ENCODE data around the gene GP9. TPM values are rescaled to one million over a fixed set of nuclear protein-coding genes. Genes with fewer than 3 reads are reported as not detected.

Gene GP9
- polyA plus RNA-seq, 2 of the 4 experiments (the other 2 are of a cell fraction): not detected

DNA sequence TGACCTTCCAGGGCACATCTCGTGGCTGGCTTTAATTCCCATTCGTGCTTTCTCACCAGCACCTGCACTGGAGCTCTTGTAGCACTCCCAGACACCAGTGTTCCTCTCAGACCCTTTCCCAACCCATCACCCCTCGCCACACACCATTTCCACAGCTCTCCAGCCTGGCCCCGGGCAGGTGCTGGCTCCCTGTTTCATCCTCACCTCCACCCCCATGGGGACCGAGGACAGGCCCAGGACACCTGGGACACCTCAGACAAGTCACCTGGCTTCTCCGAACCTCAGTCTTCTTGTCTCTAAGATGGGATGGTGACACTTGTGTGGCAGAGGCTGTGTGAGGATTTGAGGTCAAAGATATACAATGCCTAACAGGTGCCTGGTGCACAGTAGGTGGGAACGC is 27.4 kb upstream of the GP9 start:
- WGBS (ENCODE audit: missing lambda C conversion rate): 65% methylated on average over 7 of the region's 7 CpGs
- POLR2A ChIA-PET: no interaction called here
- CTCF ChIA-PET: interaction anchor here (1.6 kb wide), 1 partner anchor 129 kb away, joined by 3 read pairs; no protein-coding TSS in a partner anchor
- Histone ChIP-seq H3K27ac (no peak overlapping the region), H3K4me2 (no peak overlapping the region), H3K4me3 (no peak overlapping the region), H3K9me3 (peaks cover 5% of the 10 kb centered on the region; the same call in 1 of the 3 replicates), H3K4me1 (no peaks in the 10 kb centered on the region)
- FAIRE-seq (no peak), ATAC-seq (no peak), DNase-seq (ENCODE audit: low read depth in 1 of 2, low spot score in 1 of 2) (no peak)
- TF ChIP-seq, protein P1, sequence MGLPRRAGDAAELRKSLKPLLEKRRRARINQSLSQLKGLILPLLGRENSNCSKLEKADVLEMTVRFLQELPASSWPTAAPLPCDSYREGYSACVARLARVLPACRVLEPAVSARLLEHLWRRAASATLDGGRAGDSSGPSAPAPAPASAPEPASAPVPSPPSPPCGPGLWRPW (IDR thresholded peaks at IDR 0.05): no peak
- TF ChIP-seq SREBF2 (IDR thresholded peaks at IDR 0.05) (no peak), GATA3 (IDR thresholded peaks at IDR 0.05; ENCODE audit: borderline replicate concordance) (no peak), ZC3H11A (IDR thresholded peaks at IDR 0.05) (no peak), NPAS2 (CRISPR knock-in tag; IDR thresholded peaks at IDR 0.05; ENCODE audit: borderline replicate concordance) (no peak), CEBPB (IDR thresholded peaks at IDR 0.05) (no peak), ZFP36 (IDR thresholded peaks at IDR 0.05; ENCODE audit: borderline replicate concordance, partially characterized antibody) (no peak), KDM1A (IDR thresholded peaks at IDR 0.05; ENCODE audit: low read depth) (no peak), MYC (IDR thresholded peaks at IDR 0.05; ENCODE audit: borderline replicate concordance, low read length) (no peak), RFX5 (IDR thresholded peaks at IDR 0.05) (no peak), SMC3 (IDR thresholded peaks at IDR 0.05) (no peak), EP300 (IDR thresholded peaks at IDR 0.05) (no peak), POLR2AphosphoS2 (conservative IDR thresholded peaks at IDR 0.05; ENCODE audit: low read length) (no peak), HDAC2 (IDR thresholded peaks at IDR 0.05) (no peak), RCOR1 (IDR thresholded peaks at IDR 0.05; ENCODE audit: low read depth, low read length) (no peak), JUN (IDR thresholded peaks at IDR 0.05) (no peak), MAZ (IDR thresholded peaks at IDR 0.05; ENCODE audit: borderline replicate concordance, low read depth, low read length) (no peak), HOXB13 (CRISPR knock-in tag; IDR thresholded peaks at IDR 0.05; ENCODE audit: low read depth) (no peak)
- TF ChIP-seq, protein P2, sequence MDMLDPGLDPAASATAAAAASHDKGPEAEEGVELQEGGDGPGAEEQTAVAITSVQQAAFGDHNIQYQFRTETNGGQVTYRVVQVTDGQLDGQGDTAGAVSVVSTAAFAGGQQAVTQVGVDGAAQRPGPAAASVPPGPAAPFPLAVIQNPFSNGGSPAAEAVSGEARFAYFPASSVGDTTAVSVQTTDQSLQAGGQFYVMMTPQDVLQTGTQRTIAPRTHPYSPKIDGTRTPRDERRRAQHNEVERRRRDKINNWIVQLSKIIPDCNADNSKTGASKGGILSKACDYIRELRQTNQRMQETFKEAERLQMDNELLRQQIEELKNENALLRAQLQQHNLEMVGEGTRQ (IDR thresholded peaks at IDR 0.05): no peak
- TF ChIP-seq, protein P3, sequence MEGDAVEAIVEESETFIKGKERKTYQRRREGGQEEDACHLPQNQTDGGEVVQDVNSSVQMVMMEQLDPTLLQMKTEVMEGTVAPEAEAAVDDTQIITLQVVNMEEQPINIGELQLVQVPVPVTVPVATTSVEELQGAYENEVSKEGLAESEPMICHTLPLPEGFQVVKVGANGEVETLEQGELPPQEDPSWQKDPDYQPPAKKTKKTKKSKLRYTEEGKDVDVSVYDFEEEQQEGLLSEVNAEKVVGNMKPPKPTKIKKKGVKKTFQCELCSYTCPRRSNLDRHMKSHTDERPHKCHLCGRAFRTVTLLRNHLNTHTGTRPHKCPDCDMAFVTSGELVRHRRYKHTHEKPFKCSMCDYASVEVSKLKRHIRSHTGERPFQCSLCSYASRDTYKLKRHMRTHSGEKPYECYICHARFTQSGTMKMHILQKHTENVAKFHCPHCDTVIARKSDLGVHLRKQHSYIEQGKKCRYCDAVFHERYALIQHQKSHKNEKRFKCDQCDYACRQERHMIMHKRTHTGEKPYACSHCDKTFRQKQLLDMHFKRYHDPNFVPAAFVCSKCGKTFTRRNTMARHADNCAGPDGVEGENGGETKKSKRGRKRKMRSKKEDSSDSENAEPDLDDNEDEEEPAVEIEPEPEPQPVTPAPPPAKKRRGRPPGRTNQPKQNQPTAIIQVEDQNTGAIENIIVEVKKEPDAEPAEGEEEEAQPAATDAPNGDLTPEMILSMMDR (IDR thresholded peaks at IDR 0.05): no peak

- Histone ChIP-seq H3K4me3 (no peak overlapping the region), H3K27ac (no peak overlapping the region), H3K4me1 (no peaks in the 10 kb centered on the region), H3K4me2 (no peak overlapping the region), H3K9me3 (peaks cover 5% of the 10 kb centered on the region; the same call in 1 of the 3 replicates)
- ATAC-seq (no peak), DNase-seq (ENCODE audit: low read depth in 1 of 2, low spot score in 1 of 2) (no peak), FAIRE-seq (no peak)
- TF ChIP-seq, protein P4, sequence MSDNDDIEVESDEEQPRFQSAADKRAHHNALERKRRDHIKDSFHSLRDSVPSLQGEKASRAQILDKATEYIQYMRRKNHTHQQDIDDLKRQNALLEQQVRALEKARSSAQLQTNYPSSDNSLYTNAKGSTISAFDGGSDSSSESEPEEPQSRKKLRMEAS (IDR thresholded peaks at IDR 0.05): no peak
- TF ChIP-seq POLR2AphosphoS2 (conservative IDR thresholded peaks at IDR 0.05; ENCODE audit: low read length) (no peak), SMC3 (IDR thresholded peaks at IDR 0.05) (no peak), MAZ (IDR thresholded peaks at IDR 0.05; ENCODE audit: borderline replicate concordance, low read depth, low read length) (no peak), ZC3H11A (IDR thresholded peaks at IDR 0.05) (no peak), NFE2L2 (conservative IDR thresholded peaks at IDR 0.05; ENCODE audit: low read length) (no peak), SREBF2 (IDR thresholded peaks at IDR 0.05) (no peak), FOXS1 (CRISPR knock-in tag; IDR thresholded peaks at IDR 0.05) (no peak), EHMT2 (IDR thresholded peaks at IDR 0.05; ENCODE audit: low read depth) (no peak), GATA3 (IDR thresholded peaks at IDR 0.05; ENCODE audit: borderline replicate concordance) (no peak), RFX5 (IDR thresholded peaks at IDR 0.05) (no peak)
- WGBS (ENCODE audit: missing lambda C conversion rate): 54% methylated on average over 5 of the region's 12 CpGs
- POLR2A ChIA-PET: no interaction called here
- CTCF ChIA-PET: interaction anchor here (1.6 kb wide), 1 partner anchor 128 kb away, joined by 3 read pairs; no protein-coding TSS in a partner anchor
Measured at GRCh38 chr3:129033633-129034321, 26.8 kb upstream of the GP9 start.
